WTC11 (cell line): ENCODE measurements around the gene DAB1. TPM values are rescaled to one million over a fixed set of nuclear protein-coding genes. Genes with fewer than 3 reads are reported as not detected.

Experiments
- ATAC-seq: fragments of 200-7000 bp; cut with Tn5 transposase; 2 replicates; pipeline ENCODE4 v1.10.0; 2021; ENCODE audit warnings: mild to moderate bottlenecking, moderate library complexity
- CTCF ChIA-PET: fragments of 300-600 bp; sonication (Branson Sonifier 250); formaldehyde crosslinking; loops from one replicate; lab custom pipeline; 2021; ENCODE audit warnings: antibody characterized with exemption; lab: Charles Lee
- POLR2A ChIA-PET: fragments of 350-600 bp; sonication (Branson Sonifier 250); formaldehyde crosslinking; loops from one replicate; lab custom pipeline; 2021; ENCODE audit warnings: antibody characterized with exemption; lab: Charles Lee
- DNase-seq: peaks from one replicate; pipeline ENCODE4 v3.0.0; 2021; ENCODE audit warnings: low spot score
- H3K27ac Mint-ChIP-seq: 2 replicates; pipeline ENCODE4 v1.8.0; 2021; ENCODE audit warnings: mixed read lengths
- H3K27me3 Mint-ChIP-seq: 2 replicates; pipeline ENCODE4 v1.8.0; 2021; ENCODE audit warnings: low read depth, mild to moderate bottlenecking, moderate library complexity, mixed read lengths
- H3K36me3 Mint-ChIP-seq: 2 replicates; pipeline ENCODE4 v1.8.0; 2021; ENCODE audit warnings: mixed read lengths
- H3K4me1 Mint-ChIP-seq: 2 replicates; pipeline ENCODE4 v1.8.0; 2022; ENCODE audit warnings: mixed read lengths
- H3K4me3 Mint-ChIP-seq: 2 replicates; pipeline ENCODE4 v1.8.0; 2021; ENCODE audit warnings: mild to moderate bottlenecking, moderate library complexity, mixed read lengths
- H3K9me3 Mint-ChIP-seq: 2 replicates; pipeline ENCODE4 v1.8.0; 2021; ENCODE audit warnings: mixed read lengths
- CBFB ChIP-seq: sonication (generic); formaldehyde crosslinking; IDR thresholded peaks from 2 replicates; pipeline ENCODE4 v1.8.1; 2022; ENCODE audit warnings: mild to moderate bottlenecking, low read depth, missing genetic modification reagents
- CREB1 ChIP-seq: sonication (generic); formaldehyde crosslinking; IDR thresholded peaks from 2 replicates; pipeline ENCODE4 v1.8.0; 2023; ENCODE audit warnings: mild to moderate bottlenecking, missing genetic modification reagents
- FOXK1 ChIP-seq: sonication (generic); formaldehyde crosslinking; IDR thresholded peaks from 2 replicates; pipeline ENCODE4 v1.8.0; 2022; ENCODE audit warnings: mild to moderate bottlenecking, moderate library complexity, missing genetic modification reagents
- FOXP1 ChIP-seq: sonication (generic); formaldehyde crosslinking; IDR thresholded peaks from 2 replicates; pipeline ENCODE4 v1.8.0; 2022; ENCODE audit warnings: missing genetic modification reagents, mild to moderate bottlenecking, moderate library complexity, borderline replicate concordance
- IRF2 ChIP-seq: sonication (generic); formaldehyde crosslinking; IDR thresholded peaks from 2 replicates; pipeline ENCODE4 v1.8.0; 2022; ENCODE audit warnings: low read depth, missing genetic modification reagents, borderline replicate concordance
- MXD4 ChIP-seq: fragments of 250-450 bp; sonication (Bioruptor Pico); IDR thresholded peaks from 2 replicates; pipeline ENCODE4 v1.8.0; 2021; ENCODE audit warnings: mild to moderate bottlenecking, moderate library complexity, borderline replicate concordance
- NFATC4 ChIP-seq: fragments of 250-450 bp; sonication (Bioruptor Pico); IDR thresholded peaks from 2 replicates; pipeline ENCODE4 v1.9.0; 2021; ENCODE audit warnings: mild to moderate bottlenecking
- SMAD4 ChIP-seq: sonication (generic); formaldehyde crosslinking; IDR thresholded peaks from 2 replicates; pipeline ENCODE4 v1.8.0; 2022; ENCODE audit warnings: mild to moderate bottlenecking, missing genetic modification reagents
- SOX15 ChIP-seq: fragments of 250-450 bp; sonication (Bioruptor Pico); IDR thresholded peaks from 2 replicates; pipeline ENCODE4 v1.9.0; 2021; ENCODE audit warnings: mild to moderate bottlenecking
- ZNF121 ChIP-seq: sonication (generic); formaldehyde crosslinking; IDR thresholded peaks from 2 replicates; pipeline ENCODE4 v1.8.0; 2023; ENCODE audit warnings: missing genetic modification reagents
- ZNF317 ChIP-seq: sonication (generic); formaldehyde crosslinking; IDR thresholded peaks from 2 replicates; pipeline ENCODE4 v1.8.1; 2023; ENCODE audit warnings: low read depth, mild to moderate bottlenecking, moderate library complexity, missing genetic modification reagents, borderline replicate concordance
- ZNF671 ChIP-seq: fragments of 250-450 bp; sonication (Bioruptor Pico); IDR thresholded peaks from 2 replicates; pipeline ENCODE4 v1.8.0; 2021; ENCODE audit warnings: mild to moderate bottlenecking
- total RNA-seq: library from RNA; stranded (reverse); gene quantifications from 3 replicates; pipeline ENCODE4 v1.2.3, GENCODE V29; 2021
- TF ChIP-seq, protein P1 (sequence below): sonication (generic); formaldehyde crosslinking; IDR thresholded peaks from 2 replicates; pipeline ENCODE4 v1.8.1; 2022; ENCODE audit warnings: low read depth, mild to moderate bottlenecking, moderate library complexity, missing genetic modification reagents, borderline replicate concordance
- TF ChIP-seq, protein P2 (sequence below): sonication (generic); formaldehyde crosslinking; IDR thresholded peaks from 2 replicates; pipeline ENCODE4 v1.8.0; 2022; ENCODE audit warnings: missing genetic modification reagents
- TF ChIP-seq, protein P3 (sequence below): sonication (generic); formaldehyde crosslinking; IDR thresholded peaks from 2 replicates; pipeline ENCODE4 v1.8.1; 2023; ENCODE audit warnings: mild to moderate bottlenecking, moderate library complexity, missing genetic modification reagents
- TF ChIP-seq, protein P4 (sequence below): sonication (generic); formaldehyde crosslinking; conservative IDR thresholded peaks from 2 replicates; pipeline ENCODE4 v1.8.1; 2022; ENCODE audit warnings: mild to moderate bottlenecking, missing genetic modification reagents
- TF ChIP-seq, protein P5 (sequence below): sonication (generic); formaldehyde crosslinking; IDR thresholded peaks from 2 replicates; pipeline ENCODE4 v1.8.0; 2022; ENCODE audit warnings: mild to moderate bottlenecking, missing genetic modification reagents
- TF ChIP-seq, protein P6 (sequence below): sonication (generic); formaldehyde crosslinking; IDR thresholded peaks from 2 replicates; pipeline ENCODE4 v1.8.0; 2022; ENCODE audit warnings: mild to moderate bottlenecking, missing genetic modification reagents

DAB1 gene
- total RNA-seq, 1 experiment from 2014 or later, result 10.7 TPM

DNA sequence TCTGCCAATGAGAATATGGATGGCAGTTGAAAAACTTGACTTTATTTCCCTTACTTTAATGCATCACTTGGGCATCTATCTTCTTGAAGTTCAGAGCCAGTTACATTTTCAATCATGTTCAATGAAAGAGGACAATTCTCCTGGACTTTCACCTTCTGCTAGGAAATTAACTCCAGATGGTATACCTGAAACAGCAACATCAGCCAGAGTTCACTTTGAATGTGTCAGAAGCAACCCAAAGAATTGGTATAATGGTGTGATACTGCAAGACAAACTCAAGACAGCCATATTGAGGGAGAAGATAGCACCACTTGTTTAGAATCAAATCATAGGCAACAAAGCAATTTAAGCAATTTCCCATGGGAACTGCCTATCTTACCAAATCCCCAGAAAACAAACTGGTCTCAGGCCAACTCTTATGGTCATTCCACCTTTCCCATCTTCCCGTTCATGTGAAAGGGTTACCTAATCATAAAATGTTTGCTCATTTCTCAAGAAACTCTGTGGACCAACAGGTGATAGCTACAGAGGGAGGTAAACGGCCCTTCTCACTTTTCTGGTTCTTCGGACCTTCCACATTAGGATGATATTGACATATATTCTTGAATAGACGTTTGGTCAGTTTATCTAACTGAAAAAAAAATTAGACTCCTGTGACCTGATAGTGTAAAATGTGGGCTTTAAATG, 428.3 kb downstream of the DAB1 start:
- no peak for ATAC-seq
- no peak overlapping the region for H3K27ac Mint-ChIP-seq
- H3K36me3 Mint-ChIP-seq, result peaks cover 3% of the 10 kb centered on the region; the same call in 1 of the 2 replicates
- peaks cover 18% of the 10 kb centered on the region for H3K4me1 Mint-ChIP-seq
- H3K9me3 Mint-ChIP-seq, result 0 out of 2 replicates have a peak, but pooled peaks cover 4% of the 10 kb centered on the region
- TF ChIP-seq, protein P1, sequence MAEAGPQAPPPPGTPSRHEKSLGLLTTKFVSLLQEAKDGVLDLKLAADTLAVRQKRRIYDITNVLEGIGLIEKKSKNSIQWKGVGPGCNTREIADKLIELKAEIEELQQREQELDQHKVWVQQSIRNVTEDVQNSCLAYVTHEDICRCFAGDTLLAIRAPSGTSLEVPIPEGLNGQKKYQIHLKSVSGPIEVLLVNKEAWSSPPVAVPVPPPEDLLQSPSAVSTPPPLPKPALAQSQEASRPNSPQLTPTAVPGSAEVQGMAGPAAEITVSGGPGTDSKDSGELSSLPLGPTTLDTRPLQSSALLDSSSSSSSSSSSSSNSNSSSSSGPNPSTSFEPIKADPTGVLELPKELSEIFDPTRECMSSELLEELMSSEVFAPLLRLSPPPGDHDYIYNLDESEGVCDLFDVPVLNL, result no peak
- TF ChIP-seq IRF2 (CRISPR knock-in tag), result no peak
- TF ChIP-seq, protein P2, sequence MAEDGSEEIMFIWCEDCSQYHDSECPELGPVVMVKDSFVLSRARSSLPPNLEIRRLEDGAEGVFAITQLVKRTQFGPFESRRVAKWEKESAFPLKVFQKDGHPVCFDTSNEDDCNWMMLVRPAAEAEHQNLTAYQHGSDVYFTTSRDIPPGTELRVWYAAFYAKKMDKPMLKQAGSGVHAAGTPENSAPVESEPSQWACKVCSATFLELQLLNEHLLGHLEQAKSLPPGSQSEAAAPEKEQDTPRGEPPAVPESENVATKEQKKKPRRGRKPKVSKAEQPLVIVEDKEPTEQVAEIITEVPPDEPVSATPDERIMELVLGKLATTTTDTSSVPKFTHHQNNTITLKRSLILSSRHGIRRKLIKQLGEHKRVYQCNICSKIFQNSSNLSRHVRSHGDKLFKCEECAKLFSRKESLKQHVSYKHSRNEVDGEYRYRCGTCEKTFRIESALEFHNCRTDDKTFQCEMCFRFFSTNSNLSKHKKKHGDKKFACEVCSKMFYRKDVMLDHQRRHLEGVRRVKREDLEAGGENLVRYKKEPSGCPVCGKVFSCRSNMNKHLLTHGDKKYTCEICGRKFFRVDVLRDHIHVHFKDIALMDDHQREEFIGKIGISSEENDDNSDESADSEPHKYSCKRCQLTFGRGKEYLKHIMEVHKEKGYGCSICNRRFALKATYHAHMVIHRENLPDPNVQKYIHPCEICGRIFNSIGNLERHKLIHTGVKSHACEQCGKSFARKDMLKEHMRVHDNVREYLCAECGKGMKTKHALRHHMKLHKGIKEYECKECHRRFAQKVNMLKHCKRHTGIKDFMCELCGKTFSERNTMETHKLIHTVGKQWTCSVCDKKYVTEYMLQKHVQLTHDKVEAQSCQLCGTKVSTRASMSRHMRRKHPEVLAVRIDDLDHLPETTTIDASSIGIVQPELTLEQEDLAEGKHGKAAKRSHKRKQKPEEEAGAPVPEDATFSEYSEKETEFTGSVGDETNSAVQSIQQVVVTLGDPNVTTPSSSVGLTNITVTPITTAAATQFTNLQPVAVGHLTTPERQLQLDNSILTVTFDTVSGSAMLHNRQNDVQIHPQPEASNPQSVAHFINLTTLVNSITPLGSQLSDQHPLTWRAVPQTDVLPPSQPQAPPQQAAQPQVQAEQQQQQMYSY (CRISPR knock-in tag), result no peak
- TF ChIP-seq SOX15, result no peak
- no peak for TF ChIP-seq MXD4 (CRISPR knock-in tag)
- TF ChIP-seq, protein P3, sequence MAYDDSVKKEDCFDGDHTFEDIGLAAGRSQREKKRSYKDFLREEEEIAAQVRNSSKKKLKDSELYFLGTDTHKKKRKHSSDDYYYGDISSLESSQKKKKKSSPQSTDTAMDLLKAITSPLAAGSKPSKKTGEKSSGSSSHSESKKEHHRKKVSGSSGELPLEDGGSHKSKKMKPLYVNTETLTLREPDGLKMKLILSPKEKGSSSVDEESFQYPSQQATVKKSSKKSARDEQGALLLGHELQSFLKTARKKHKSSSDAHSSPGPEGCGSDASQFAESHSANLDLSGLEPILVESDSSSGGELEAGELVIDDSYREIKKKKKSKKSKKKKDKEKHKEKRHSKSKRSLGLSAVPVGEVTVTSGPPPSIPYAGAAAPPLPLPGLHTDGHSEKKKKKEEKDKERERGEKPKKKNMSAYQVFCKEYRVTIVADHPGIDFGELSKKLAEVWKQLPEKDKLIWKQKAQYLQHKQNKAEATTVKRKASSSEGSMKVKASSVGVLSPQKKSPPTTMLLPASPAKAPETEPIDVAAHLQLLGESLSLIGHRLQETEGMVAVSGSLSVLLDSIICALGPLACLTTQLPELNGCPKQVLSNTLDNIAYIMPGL, result no peak
- TF ChIP-seq, protein P4, sequence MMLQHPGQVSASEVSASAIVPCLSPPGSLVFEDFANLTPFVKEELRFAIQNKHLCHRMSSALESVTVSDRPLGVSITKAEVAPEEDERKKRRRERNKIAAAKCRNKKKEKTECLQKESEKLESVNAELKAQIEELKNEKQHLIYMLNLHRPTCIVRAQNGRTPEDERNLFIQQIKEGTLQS (CRISPR knock-in tag), result no peak
- no peak for TF ChIP-seq CREB1
- TF ChIP-seq ZNF317 (CRISPR knock-in tag), result no peak
- TF ChIP-seq, protein P5, sequence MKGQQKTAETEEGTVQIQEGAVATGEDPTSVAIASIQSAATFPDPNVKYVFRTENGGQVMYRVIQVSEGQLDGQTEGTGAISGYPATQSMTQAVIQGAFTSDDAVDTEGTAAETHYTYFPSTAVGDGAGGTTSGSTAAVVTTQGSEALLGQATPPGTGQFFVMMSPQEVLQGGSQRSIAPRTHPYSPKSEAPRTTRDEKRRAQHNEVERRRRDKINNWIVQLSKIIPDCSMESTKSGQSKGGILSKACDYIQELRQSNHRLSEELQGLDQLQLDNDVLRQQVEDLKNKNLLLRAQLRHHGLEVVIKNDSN, result no peak
- no peak for TF ChIP-seq ZNF671
- TF ChIP-seq, protein P6, sequence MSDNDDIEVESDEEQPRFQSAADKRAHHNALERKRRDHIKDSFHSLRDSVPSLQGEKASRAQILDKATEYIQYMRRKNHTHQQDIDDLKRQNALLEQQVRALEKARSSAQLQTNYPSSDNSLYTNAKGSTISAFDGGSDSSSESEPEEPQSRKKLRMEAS (CRISPR knock-in tag), result no peak
- no peak for TF ChIP-seq ZNF121 (CRISPR knock-in tag)
- TF ChIP-seq CBFB (CRISPR knock-in tag), result no peak
- TF ChIP-seq FOXK1 (CRISPR knock-in tag), result no peak
- TF ChIP-seq, all 79 proteins: peak for 0
- ChIA-PET POLR2A (no interaction called here), CTCF (no interaction called here)
- no peak overlapping the region for H3K4me3 Mint-ChIP-seq
- no peak for DNase-seq
- no peaks in the 10 kb centered on the region for H3K27me3 Mint-ChIP-seq

DNA sequence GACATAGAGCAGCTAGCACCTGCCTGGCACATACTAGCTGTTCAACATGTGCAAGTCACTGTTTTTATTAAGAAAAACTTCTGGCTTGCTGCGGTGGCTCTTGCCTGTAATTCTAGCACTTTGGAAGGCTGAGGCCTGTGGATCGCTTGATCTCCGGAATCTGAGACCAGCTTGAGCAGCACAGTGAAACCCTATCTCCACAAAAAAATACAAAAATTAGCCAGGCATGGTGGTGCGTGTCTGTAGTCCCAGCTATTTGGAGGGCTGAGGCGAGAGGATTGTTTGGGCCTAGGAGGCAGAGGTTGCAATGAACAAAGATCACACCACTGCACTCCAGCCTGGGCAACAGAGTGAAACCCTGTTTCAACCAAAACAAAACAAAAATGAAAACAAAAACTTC, 430.4 kb downstream of the DAB1 start:
- H3K27ac Mint-ChIP-seq, result no peak overlapping the region
- TF ChIP-seq NFATC4 (CRISPR knock-in tag) (no peak), FOXP1 (CRISPR knock-in tag) (no peak), SMAD4 (CRISPR knock-in tag) (no peak)
- TF ChIP-seq, protein P6 (CRISPR knock-in tag), result no peak
- ChIA-PET CTCF (no interaction called here), POLR2A (no interaction called here)
- no peak for ATAC-seq
- no peak overlapping the region for H3K4me3 Mint-ChIP-seq
- no peaks in the 10 kb centered on the region for H3K36me3 Mint-ChIP-seq
- no peaks in the 10 kb centered on the region for H3K9me3 Mint-ChIP-seq
- peaks cover 18% of the 10 kb centered on the region for H3K4me1 Mint-ChIP-seq
- no peak for DNase-seq
- no peaks in the 10 kb centered on the region for H3K27me3 Mint-ChIP-seq
